DOHH2 (cell line): ENCODE measurements around the gene MROH9.

ENCODE experiments used
- H3F3A ChIP-seq: fragments of 200-600 bp; sonication (generic), shearing (Covaris generic); 2 replicates; pipeline ENCODE4 v1.6.0; 2016; ENCODE audit warnings: antibody characterized with exemption, mild to moderate bottlenecking; ENCODE audit not compliant: control insufficient read depth, insufficient read depth
- H3K27ac ChIP-seq: fragments of 200-600 bp; sonication (generic); 2 replicates; pipeline ENCODE4 v1.5.1; 2014; ENCODE audit warnings: low read depth, mild to moderate bottlenecking, low read length, moderate library complexity
- H3K27me3 ChIP-seq: fragments of 200-600 bp; sonication (generic); 2 replicates; pipeline ENCODE4 v1.6.1; 2014; ENCODE audit warnings: mild to moderate bottlenecking, low read length, mixed read lengths; ENCODE audit not compliant: control insufficient read depth
- H3K36me3 ChIP-seq: fragments of 200-600 bp; sonication (generic); 2 replicates; pipeline ENCODE4 v1.6.1; 2014; ENCODE audit warnings: mild to moderate bottlenecking, low read length, moderate library complexity, mixed read lengths; ENCODE audit not compliant: control insufficient read depth
- H3K4me1 ChIP-seq: fragments of 200-600 bp; sonication (generic); 2 replicates; pipeline ENCODE4 v1.6.1; 2014; ENCODE audit warnings: mild to moderate bottlenecking, low read length, mixed read lengths; ENCODE audit not compliant: control insufficient read depth
- H3K4me2 ChIP-seq: fragments of 200-600 bp; sonication (generic); 2 replicates; pipeline ENCODE4 v1.6.0; 2014; ENCODE audit warnings: mild to moderate bottlenecking, low read length, moderate library complexity
- H3K4me3 ChIP-seq: fragments of 200-600 bp; sonication (generic); 2 replicates; pipeline ENCODE4 v1.5.1; 2014; ENCODE audit warnings: mild to moderate bottlenecking, low read length, mixed read lengths
- H3K79me2 ChIP-seq: fragments of 200-600 bp; sonication (generic); 2 replicates; pipeline ENCODE4 v1.6.1; 2014; ENCODE audit warnings: mild to moderate bottlenecking, low read length, mixed read lengths; ENCODE audit not compliant: control insufficient read depth
- H3K9me2 ChIP-seq: fragments of 200-600 bp; sonication (generic); replicated peaks from 2 replicates; pipeline ENCODE4 v1.6.1; 2014; ENCODE audit warnings: mild to moderate bottlenecking, low read length, mixed read lengths; ENCODE audit not compliant: control insufficient read depth
- H3K9me3 ChIP-seq: fragments of 200-600 bp; sonication (generic); 2 replicates; pipeline ENCODE4 v1.6.1; 2014; ENCODE audit warnings: antibody characterized with exemption, low read length, mixed read lengths; ENCODE audit not compliant: control insufficient read depth, insufficient read depth
- H4K20me1 ChIP-seq: fragments of 200-600 bp; sonication (generic); 2 replicates; pipeline ENCODE4 v1.6.0; 2014; ENCODE audit warnings: low read depth, mild to moderate bottlenecking, antibody characterized with exemption, low read length, moderate library complexity; ENCODE audit not compliant: control insufficient read depth, insufficient read depth
- CTCF ChIP-seq: fragments of 200-600 bp; sonication (generic); IDR thresholded peaks from one replicate; pipeline ENCODE4 v1.5.1; 2014; ENCODE audit warnings: antibody characterized with exemption, mild to moderate bottlenecking, low read depth, low read length; ENCODE audit not compliant: poor library complexity, severe bottlenecking
- EZH2phosphoT487 ChIP-seq: fragments of 200-600 bp; sonication (generic); IDR thresholded peaks from 2 replicates; pipeline ENCODE4 v1.6.1; 2017; ENCODE audit warnings: borderline replicate concordance, mild to moderate bottlenecking, antibody characterized with exemption, low read length, moderate library complexity, mixed read lengths

Gene MROH9

GRCh38 chr1:171061425-171062143 lies 126.2 kb downstream of the MROH9 start:
- H3K79me2 ChIP-seq = no peaks in the 10 kb centered on the region
- H4K20me1 ChIP-seq = no peaks in the 10 kb centered on the region
- no peaks in the 10 kb centered on the region for H3F3A ChIP-seq
- H3K36me3 ChIP-seq = no peaks in the 10 kb centered on the region
- H3K4me2 ChIP-seq = no peak overlapping the region
- no peaks in the 10 kb centered on the region for H3K9me2 ChIP-seq
- H3K27me3 ChIP-seq = no peaks in the 10 kb centered on the region
- no peaks in the 10 kb centered on the region for H3K4me1 ChIP-seq
- TF ChIP-seq CTCF (no peak), EZH2phosphoT487 (no peak)
- no peaks in the 10 kb centered on the region for H3K9me3 ChIP-seq
- H3K4me3 ChIP-seq = no peak overlapping the region
- H3K27ac ChIP-seq = no peak overlapping the region

GRCh38 chr1:171062902-171063301 lies 127.6 kb downstream of the MROH9 start:
- Histone ChIP-seq H3K27ac (no peak overlapping the region), H3K4me2 (no peak overlapping the region), H3K27me3 (no peaks in the 10 kb centered on the region), H4K20me1 (no peaks in the 10 kb centered on the region), H3K79me2 (no peaks in the 10 kb centered on the region), H3K4me3 (no peak overlapping the region), H3F3A (no peaks in the 10 kb centered on the region), H3K9me2 (no peaks in the 10 kb centered on the region), H3K36me3 (no peaks in the 10 kb centered on the region), H3K4me1 (no peaks in the 10 kb centered on the region), H3K9me3 (no peaks in the 10 kb centered on the region)
- TF ChIP-seq CTCF (no peak), EZH2phosphoT487 (no peak)

GRCh38 chr1:171075041-171075440 lies 139.7 kb downstream of the MROH9 start:
- no peak overlapping the region for H3K27ac ChIP-seq
- H3K4me2 ChIP-seq = no peak overlapping the region
- H3K4me1 ChIP-seq = no peaks in the 10 kb centered on the region
- no peaks in the 10 kb centered on the region for H3F3A ChIP-seq
- H3K36me3 ChIP-seq = no peaks in the 10 kb centered on the region
- H4K20me1 ChIP-seq = no peaks in the 10 kb centered on the region
- no peaks in the 10 kb centered on the region for H3K79me2 ChIP-seq
- H3K27me3 ChIP-seq = no peaks in the 10 kb centered on the region
- TF ChIP-seq CTCF (no peak), EZH2phosphoT487 (no peak)
- H3K9me2 ChIP-seq = no peaks in the 10 kb centered on the region
- no peak overlapping the region for H3K4me3 ChIP-seq
- no peaks in the 10 kb centered on the region for H3K9me3 ChIP-seq
